MM.1S (cell line): ENCODE data around the gene CCPG1.

Experiments
- DNase-seq: peaks from one replicate; pipeline ENCODE4 v3.0.0-alpha.2; 2015
- H2AFZ ChIP-seq: fragments of 300-600 bp; sonication (generic); 2 replicates; pipeline ENCODE4 v1.6.0; 2016; ENCODE audit warnings: antibody characterized with exemption, low read length
- H3F3A ChIP-seq: fragments of 300-600 bp; sonication (generic); 2 replicates; pipeline ENCODE4 v1.6.1; 2016; ENCODE audit warnings: mild to moderate bottlenecking, antibody characterized with exemption, low read length, moderate library complexity, mixed read lengths; ENCODE audit not compliant: insufficient read depth
- H3K27ac ChIP-seq: fragments of 300-600 bp; sonication (generic); 2 replicates; pipeline ENCODE4 v1.5.1; 2016; ENCODE audit warnings: mild to moderate bottlenecking, low read length
- H3K27me3 ChIP-seq: fragments of 300-600 bp; sonication (generic); replicated peaks from 2 replicates; pipeline ENCODE4 v1.6.0; 2016; ENCODE audit warnings: low read length; ENCODE audit not compliant: insufficient read depth
- H3K36me3 ChIP-seq: fragments of 300-600 bp; sonication (generic); replicated peaks from 2 replicates; pipeline ENCODE4 v1.6.1; 2016; ENCODE audit warnings: mild to moderate bottlenecking, low read length, mixed read lengths; ENCODE audit not compliant: insufficient read depth
- H3K4me1 ChIP-seq: fragments of 300-600 bp; sonication (generic); 2 replicates; pipeline ENCODE4 v1.6.1; 2016; ENCODE audit warnings: low read length, mixed read lengths
- H3K4me2 ChIP-seq: fragments of 300-600 bp; sonication (generic); 2 replicates; pipeline ENCODE4 v1.6.0; 2016; ENCODE audit warnings: low read depth, low read length
- H3K4me3 ChIP-seq: fragments of 300-600 bp; sonication (generic); 2 replicates; pipeline ENCODE4 v1.5.1; 2016; ENCODE audit warnings: low read length, mixed read lengths
- H3K79me2 ChIP-seq: fragments of 300-600 bp; sonication (generic); 2 replicates; pipeline ENCODE4 v1.6.1; 2016; ENCODE audit warnings: mixed run types, low read length, mixed read lengths
- H3K9ac ChIP-seq: fragments of 300-600 bp; sonication (generic); 2 replicates; pipeline ENCODE4 v1.6.1; 2016; ENCODE audit warnings: low read length, mixed read lengths
- H3K9me2 ChIP-seq: fragments of 300-600 bp; sonication (generic); replicated peaks from 2 replicates; pipeline ENCODE4 v1.6.1; 2016; ENCODE audit warnings: mild to moderate bottlenecking, low read length, mixed read lengths; ENCODE audit not compliant: insufficient read depth
- H3K9me3 ChIP-seq: fragments of 300-600 bp; sonication (generic); replicated peaks from 2 replicates; pipeline ENCODE4 v1.6.1; 2016; ENCODE audit warnings: mild to moderate bottlenecking, low read length, mixed read lengths; ENCODE audit not compliant: insufficient read depth
- H4K20me1 ChIP-seq: fragments of 300-600 bp; sonication (generic); 2 replicates; pipeline ENCODE4 v1.6.1; 2016; ENCODE audit warnings: mild to moderate bottlenecking, low read length, moderate library complexity, mixed read lengths; ENCODE audit not compliant: insufficient read depth
- EZH2 ChIP-seq: fragments of 300-600 bp; sonication (generic); optimal IDR thresholded peaks from 2 replicates; pipeline ENCODE3; 2017; ENCODE audit warnings: low read depth, mild to moderate bottlenecking, antibody characterized with exemption, low read length, mixed read lengths
- EZH2phosphoT487 ChIP-seq: fragments of 300-600 bp; sonication (generic); IDR thresholded peaks from 2 replicates; pipeline ENCODE4 v1.6.1; 2018; ENCODE audit warnings: antibody characterized with exemption, low read length
- TF ChIP-seq, protein P1 (sequence below): fragments of 300-600 bp; sonication (generic); IDR thresholded peaks from 2 replicates; pipeline ENCODE4 v1.5.1; 2016; ENCODE audit warnings: antibody characterized with exemption, low read length, mixed read lengths

The CCPG1 gene

GRCh38 chr15:55353025-55353424, 55.1 kb downstream of the CCPG1 start:
- Histone ChIP-seq H3K9ac (no peak overlapping the region), H3K79me2 (no peaks in the 10 kb centered on the region), H3K27ac (no peak overlapping the region), H3K4me1 (no peaks in the 10 kb centered on the region), H3K4me3 (no peak overlapping the region), H4K20me1 (no peaks in the 10 kb centered on the region), H3K36me3 (no peaks in the 10 kb centered on the region), H3K9me3 (no peaks in the 10 kb centered on the region), H2AFZ (no peak overlapping the region), H3K4me2 (no peak overlapping the region), H3K27me3 (no peaks in the 10 kb centered on the region), H3F3A (no peaks in the 10 kb centered on the region), H3K9me2 (no peaks in the 10 kb centered on the region)
- no peak for DNase-seq
- TF ChIP-seq, protein P1, sequence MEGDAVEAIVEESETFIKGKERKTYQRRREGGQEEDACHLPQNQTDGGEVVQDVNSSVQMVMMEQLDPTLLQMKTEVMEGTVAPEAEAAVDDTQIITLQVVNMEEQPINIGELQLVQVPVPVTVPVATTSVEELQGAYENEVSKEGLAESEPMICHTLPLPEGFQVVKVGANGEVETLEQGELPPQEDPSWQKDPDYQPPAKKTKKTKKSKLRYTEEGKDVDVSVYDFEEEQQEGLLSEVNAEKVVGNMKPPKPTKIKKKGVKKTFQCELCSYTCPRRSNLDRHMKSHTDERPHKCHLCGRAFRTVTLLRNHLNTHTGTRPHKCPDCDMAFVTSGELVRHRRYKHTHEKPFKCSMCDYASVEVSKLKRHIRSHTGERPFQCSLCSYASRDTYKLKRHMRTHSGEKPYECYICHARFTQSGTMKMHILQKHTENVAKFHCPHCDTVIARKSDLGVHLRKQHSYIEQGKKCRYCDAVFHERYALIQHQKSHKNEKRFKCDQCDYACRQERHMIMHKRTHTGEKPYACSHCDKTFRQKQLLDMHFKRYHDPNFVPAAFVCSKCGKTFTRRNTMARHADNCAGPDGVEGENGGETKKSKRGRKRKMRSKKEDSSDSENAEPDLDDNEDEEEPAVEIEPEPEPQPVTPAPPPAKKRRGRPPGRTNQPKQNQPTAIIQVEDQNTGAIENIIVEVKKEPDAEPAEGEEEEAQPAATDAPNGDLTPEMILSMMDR = no peak
- TF ChIP-seq EZH2phosphoT487 (no peak), EZH2 (no peak)

DNA sequence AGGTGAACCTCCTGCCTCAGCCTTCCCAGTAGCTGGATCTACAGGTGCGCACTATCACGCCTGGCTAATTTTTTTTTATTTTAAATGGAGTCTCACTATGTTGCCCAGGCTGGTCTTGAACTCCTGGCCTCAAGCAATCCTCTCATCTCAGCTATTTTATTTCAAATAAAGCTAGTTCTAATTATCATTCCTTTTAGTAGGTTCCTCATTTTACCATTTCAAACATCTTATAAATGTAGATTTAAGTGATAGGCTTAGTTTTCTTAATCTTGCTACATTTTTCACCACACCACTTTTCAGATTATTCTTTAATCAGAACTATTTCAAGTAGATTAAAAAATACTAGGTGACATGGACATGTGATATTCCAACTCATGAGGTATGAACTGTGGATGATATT, 58.9 kb downstream of the CCPG1 start:
- no peaks in the 10 kb centered on the region for H3K9me2 ChIP-seq
- H2AFZ ChIP-seq = no peak overlapping the region
- no peak overlapping the region for H3K9ac ChIP-seq
- TF ChIP-seq EZH2 (no peak), EZH2phosphoT487 (no peak)
- TF ChIP-seq, protein P1 = no peak
- DNase-seq = no peak
- no peaks in the 10 kb centered on the region for H3K36me3 ChIP-seq
- no peaks in the 10 kb centered on the region for H3K27me3 ChIP-seq
- H3F3A ChIP-seq = no peaks in the 10 kb centered on the region
- no peaks in the 10 kb centered on the region for H3K9me3 ChIP-seq
- no peak overlapping the region for H3K27ac ChIP-seq
- H3K4me3 ChIP-seq = no peak overlapping the region
- no peak overlapping the region for H3K4me2 ChIP-seq
- H4K20me1 ChIP-seq = no peaks in the 10 kb centered on the region
- H3K4me1 ChIP-seq = no peaks in the 10 kb centered on the region
- H3K79me2 ChIP-seq = no peaks in the 10 kb centered on the region

- no peak for DNase-seq
- Histone ChIP-seq H2AFZ (no peak overlapping the region), H4K20me1 (no peaks in the 10 kb centered on the region), H3K4me3 (no peak overlapping the region), H3K9me3 (no peaks in the 10 kb centered on the region), H3K36me3 (no peaks in the 10 kb centered on the region), H3K27ac (no peak overlapping the region), H3K4me1 (no peaks in the 10 kb centered on the region), H3K27me3 (no peaks in the 10 kb centered on the region), H3K79me2 (no peaks in the 10 kb centered on the region), H3K9ac (no peak overlapping the region), H3K9me2 (no peaks in the 10 kb centered on the region), H3F3A (no peaks in the 10 kb centered on the region), H3K4me2 (no peak overlapping the region)
- TF ChIP-seq EZH2 (no peak), EZH2phosphoT487 (no peak)
- TF ChIP-seq, protein P1 = no peak
Measured at GRCh38 chr15:55348281-55348778, 59.8 kb downstream of the CCPG1 start.
